SJSA1 (cell line): ENCODE data around the gene PHF2. TPM values are rescaled to one million over a fixed set of nuclear protein-coding genes. Genes with fewer than 3 reads are reported as not detected.

Source experiments
- DNase-seq, 2 experiments: peaks; one replicate each; pipeline ENCODE4 v3.0.0-alpha.2; 2015 to 2020; ENCODE audit warnings: low spot score in 2 of 2, low read depth in 1 of 2
- H3K27ac ChIP-seq: fragments of 250-450 bp; sonication (Bioruptor Pico); 2 replicates; pipeline ENCODE4 v1.5.1; 2020; ENCODE audit warnings: mild to moderate bottlenecking, moderate library complexity
- H3K27me3 ChIP-seq: fragments of 250-450 bp; sonication (Bioruptor Pico); replicated peaks from 2 replicates; pipeline ENCODE4 v1.5.1; 2020; ENCODE audit warnings: mild to moderate bottlenecking, moderate library complexity
- H3K36me3 ChIP-seq: fragments of 250-450 bp; sonication (Bioruptor Pico); 2 replicates; pipeline ENCODE4 v1.5.1; 2020; ENCODE audit warnings: mild to moderate bottlenecking
- H3K4me1 ChIP-seq: fragments of 250-450 bp; sonication (Bioruptor Pico); replicated peaks from 2 replicates; pipeline ENCODE4 v1.6.1; 2021; ENCODE audit warnings: mild to moderate bottlenecking
- H3K4me3 ChIP-seq: fragments of 250-450 bp; sonication (Bioruptor Pico); 2 replicates; pipeline ENCODE4 v1.5.1; 2020; ENCODE audit warnings: mild to moderate bottlenecking
- H3K9me3 ChIP-seq: fragments of 250-450 bp; sonication (Bioruptor Pico); replicated peaks from 2 replicates; pipeline ENCODE4 v1.5.1; 2020; ENCODE audit warnings: mild to moderate bottlenecking
- total RNA-seq: library from RNA; depleted of rRNA; stranded (reverse); fragments of >200 nt; shearing (Covaris generic); gene quantifications from 2 replicates; pipeline ENCODE4 v1.2.3, GENCODE V29; 2014

The PHF2 gene
- total RNA-seq, 1 experiment from 2014 or later = 19.9 TPM

GRCh38 chr9:93623753-93624152, 47.4 kb downstream of the PHF2 start:
- Histone ChIP-seq H3K27ac (no peak overlapping the region), H3K27me3 (no peaks in the 10 kb centered on the region), H3K36me3 (no peaks in the 10 kb centered on the region), H3K9me3 (0 out of 2 replicates have a peak, but pooled peaks cover 3% of the 10 kb centered on the region), H3K4me3 (no peak overlapping the region), H3K4me1 (no peaks in the 10 kb centered on the region)
- no peak for DNase-seq

- H3K27ac ChIP-seq = no peak overlapping the region
- no peaks in the 10 kb centered on the region for H3K27me3 ChIP-seq
- H3K4me3 ChIP-seq = no peak overlapping the region
- no peak for DNase-seq
- H3K9me3 ChIP-seq = 0 out of 2 replicates have a peak, but pooled peaks cover 3% of the 10 kb centered on the region
- no peaks in the 10 kb centered on the region for H3K36me3 ChIP-seq
- no peaks in the 10 kb centered on the region for H3K4me1 ChIP-seq
These were observed 48.0 kb downstream of the PHF2 start for GRCh38 chr9:93624431-93624834.

DNA sequence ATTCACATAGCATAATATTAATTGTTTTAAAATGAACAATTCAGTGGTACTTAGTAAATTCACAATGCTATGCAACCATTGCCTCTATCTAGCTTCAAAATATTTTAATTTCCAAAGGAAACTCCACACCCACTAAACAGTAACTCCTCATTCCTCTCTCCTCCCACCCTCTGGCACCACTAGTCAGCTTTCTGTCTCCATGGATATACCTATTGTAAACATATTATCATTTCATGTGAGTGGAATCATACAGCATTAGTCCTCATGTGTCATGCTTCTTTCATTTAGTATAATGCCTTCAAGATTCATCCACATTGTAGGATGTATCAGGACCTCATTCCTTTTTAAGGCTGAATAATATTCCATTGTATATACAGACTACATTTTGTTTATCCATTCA, 48.6 kb downstream of the PHF2 start:
- Histone ChIP-seq H3K27ac (no peak overlapping the region), H3K27me3 (no peaks in the 10 kb centered on the region), H3K36me3 (no peaks in the 10 kb centered on the region), H3K4me3 (no peak overlapping the region), H3K4me1 (no peaks in the 10 kb centered on the region), H3K9me3 (0 out of 2 replicates have a peak, but pooled peaks cover 3% of the 10 kb centered on the region)
- DNase-seq = no peak

DNA sequence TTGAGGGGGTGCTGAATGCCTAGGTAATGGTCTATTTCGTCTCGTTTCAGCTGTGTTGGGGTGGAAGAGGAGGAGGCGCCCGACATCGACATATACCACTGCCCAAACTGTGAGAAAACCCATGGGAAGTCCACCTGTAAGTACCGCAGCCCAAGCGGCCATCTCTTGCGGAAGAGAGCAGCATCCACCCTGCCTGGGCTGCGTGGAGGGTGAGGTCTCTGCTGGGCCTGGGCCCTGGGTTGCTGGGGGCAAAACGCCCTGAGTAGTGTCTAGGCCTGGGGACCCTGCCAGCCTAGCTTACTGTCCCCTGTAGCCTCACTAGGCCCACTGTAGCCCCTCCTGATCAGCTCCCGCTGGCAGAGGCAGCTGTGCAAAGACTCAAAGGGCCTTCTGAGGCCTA, 53.5 kb downstream of the PHF2 start:
- H3K27me3 ChIP-seq = no peaks in the 10 kb centered on the region
- no peak for DNase-seq
- no peaks in the 10 kb centered on the region for H3K36me3 ChIP-seq
- H3K4me1 ChIP-seq = peaks cover 6% of the 10 kb centered on the region
- 0 out of 2 replicates have a peak, but pooled peaks cover 3% of the 10 kb centered on the region for H3K9me3 ChIP-seq
- no peak overlapping the region for H3K4me3 ChIP-seq
- H3K27ac ChIP-seq = no peak overlapping the region

- Histone ChIP-seq H3K27me3 (no peaks in the 10 kb centered on the region), H3K4me1 (peaks cover 14% of the 10 kb centered on the region), H3K36me3 (no peaks in the 10 kb centered on the region), H3K9me3 (0 out of 2 replicates have a peak, but pooled peaks cover 3% of the 10 kb centered on the region), H3K27ac (no peak overlapping the region), H3K4me3 (no peak overlapping the region)
- peak in 1 of 2 experiments; percentile 22 for DNase-seq
These were observed 54.5 kb downstream of the PHF2 start for GRCh38 chr9:93630806-93631411.

DNA sequence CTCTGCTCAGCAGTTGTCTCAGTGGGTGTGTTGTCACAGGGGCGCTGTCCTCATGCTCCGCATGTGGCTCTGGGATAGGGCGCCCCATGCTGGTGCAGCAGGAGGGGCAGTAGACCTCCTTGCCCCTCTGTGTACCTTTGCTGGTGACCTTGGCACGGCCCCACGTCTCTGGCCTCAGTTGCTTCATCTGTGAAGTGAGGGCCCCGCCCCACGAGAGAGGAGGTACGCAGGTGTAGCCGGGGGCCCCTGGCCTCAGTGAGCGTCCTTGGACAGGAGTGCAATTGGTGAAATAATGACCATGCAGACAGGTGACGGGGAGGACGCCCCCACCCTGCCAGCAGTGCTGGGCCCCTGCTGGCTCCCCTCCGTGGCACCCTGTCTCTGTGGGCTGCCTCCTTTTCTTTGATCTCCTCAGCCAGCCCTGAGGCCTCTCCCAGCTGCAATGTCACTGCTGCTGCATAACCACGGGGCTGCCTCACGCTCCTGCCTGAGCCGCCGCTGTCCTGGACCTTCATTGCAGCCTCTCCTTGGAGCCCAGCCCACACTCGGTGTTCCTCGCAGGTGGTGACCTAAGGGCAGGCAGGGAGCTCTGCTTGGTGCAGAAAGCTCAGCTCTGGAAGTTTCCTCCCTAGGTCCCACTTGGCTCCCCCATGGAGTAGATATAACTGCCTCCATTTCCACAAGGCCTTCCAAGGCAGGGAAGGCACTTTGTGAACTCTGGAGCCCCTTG, 57.3 kb downstream of the PHF2 start:
- Histone ChIP-seq H3K27ac (no peak overlapping the region), H3K27me3 (no peaks in the 10 kb centered on the region), H3K9me3 (no peaks in the 10 kb centered on the region), H3K36me3 (peaks cover 6% of the 10 kb centered on the region; the same call in 1 of the 2 replicates), H3K4me1 (peaks cover 14% of the 10 kb centered on the region), H3K4me3 (no peak overlapping the region)
- DNase-seq = peak in 1 of 2 experiments; percentile 36

- Histone ChIP-seq H3K4me3 (no peak overlapping the region), H3K27me3 (no peaks in the 10 kb centered on the region), H3K27ac (0 out of 2 replicates have a peak overlapping the region, but pooled peaks have one; percentile 19), H3K9me3 (no peaks in the 10 kb centered on the region), H3K4me1 (peaks cover 14% of the 10 kb centered on the region), H3K36me3 (peaks cover 6% of the 10 kb centered on the region; the same call in 1 of the 2 replicates)
- DNase-seq = peak in 1 of 2 experiments; percentile 21
These were observed 58.2 kb downstream of the PHF2 start for GRCh38 chr9:93634311-93635185.

- Histone ChIP-seq H3K36me3 (peaks cover 6% of the 10 kb centered on the region; the same call in 1 of the 2 replicates), H3K4me3 (no peak overlapping the region), H3K9me3 (no peaks in the 10 kb centered on the region), H3K4me1 (peaks cover 14% of the 10 kb centered on the region), H3K27me3 (no peaks in the 10 kb centered on the region), H3K27ac (no peak overlapping the region)
- peak; percentile 22 to 55 for DNase-seq
These were observed 59.1 kb downstream of the PHF2 start for GRCh38 chr9:93635186-93636107.

- Histone ChIP-seq H3K27me3 (no peaks in the 10 kb centered on the region), H3K4me3 (no peak overlapping the region), H3K4me1 (peaks cover 14% of the 10 kb centered on the region), H3K36me3 (peaks cover 6% of the 10 kb centered on the region; the same call in 1 of the 2 replicates), H3K9me3 (no peaks in the 10 kb centered on the region), H3K27ac (no peak overlapping the region)
- peak in 1 of 2 experiments; percentile 20 for DNase-seq
These were observed 59.8 kb downstream of the PHF2 start for GRCh38 chr9:93636172-93636661.

- H3K36me3 ChIP-seq = peaks cover 6% of the 10 kb centered on the region; the same call in 1 of the 2 replicates
- H3K4me1 ChIP-seq = peaks cover 14% of the 10 kb centered on the region
- H3K27ac ChIP-seq = no peak overlapping the region
- no peaks in the 10 kb centered on the region for H3K9me3 ChIP-seq
- no peaks in the 10 kb centered on the region for H3K27me3 ChIP-seq
- peak in 1 of 2 experiments; percentile 16 for DNase-seq
- no peak overlapping the region for H3K4me3 ChIP-seq
These were observed 60.3 kb downstream of the PHF2 start for GRCh38 chr9:93636667-93637066.

DNA sequence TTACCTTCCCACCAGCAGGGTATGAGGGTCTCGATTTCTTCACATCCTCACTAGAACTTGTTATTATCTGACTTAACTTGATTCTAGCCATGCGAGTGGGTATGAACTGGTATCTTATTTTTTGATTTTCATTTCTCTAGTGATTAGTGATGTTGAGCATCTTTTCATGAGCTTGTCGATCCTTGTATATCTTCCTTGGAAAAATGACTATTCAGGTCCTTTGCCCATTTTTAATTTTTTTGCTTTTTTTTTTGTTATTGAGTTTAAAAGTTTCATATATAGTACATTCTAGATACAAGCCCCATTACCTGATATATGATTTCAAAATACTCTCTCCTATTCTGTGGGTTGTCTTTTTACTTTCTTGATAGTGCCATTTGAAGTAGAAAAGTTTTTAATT, 61.5 kb downstream of the PHF2 start:
- Histone ChIP-seq H3K4me3 (no peak overlapping the region), H3K36me3 (peaks cover 6% of the 10 kb centered on the region; the same call in 1 of the 2 replicates), H3K27me3 (no peaks in the 10 kb centered on the region), H3K4me1 (peaks cover 18% of the 10 kb centered on the region), H3K27ac (no peak overlapping the region), H3K9me3 (no peaks in the 10 kb centered on the region)
- no peak for DNase-seq

GRCh38 chr9:93640027-93640426, 63.6 kb downstream of the PHF2 start:
- no peak for DNase-seq
- Histone ChIP-seq H3K27ac (no peak overlapping the region), H3K4me1 (peaks cover 17% of the 10 kb centered on the region), H3K4me3 (no peak overlapping the region), H3K9me3 (no peaks in the 10 kb centered on the region), H3K27me3 (no peaks in the 10 kb centered on the region), H3K36me3 (peaks cover 18% of the 10 kb centered on the region)
